ENCODE results near the gene GCLC.

- no peak for TF ChIP-seq POLR2AphosphoS5 (IDR thresholded peaks at IDR 0.05; ENCODE audit: low read depth, low read length)
- no peak for TF ChIP-seq CTCF (IDR thresholded peaks at IDR 0.05)
Measured at GRCh38 chr6:53565886-53566285, 21.0 kb upstream of the GCLC start.

Data from Panc1 (cell line).